Prostate gland (tissue), 2 donors: ENCODE results near the gene CTNNBL1. TPM values are rescaled to one million over a fixed set of nuclear protein-coding genes. Genes with fewer than 3 reads are reported as not detected.

Source experiments
- DNase-seq: peaks from one replicate; pipeline ENCODE4 v3.0.0-alpha.2; 2019; ENCODE audit warnings: low spot score
- H3K27ac ChIP-seq, 2 donors: fragments of 200-600 bp; sonication (generic); 2 replicates each; pipeline ENCODE4 v1.5.1; 2017 to 2019
- H3K27me3 ChIP-seq: fragments of 200-600 bp; sonication (generic); replicated peaks from 2 replicates; pipeline ENCODE4 v1.5.1; 2019; ENCODE audit not compliant: insufficient read depth
- H3K36me3 ChIP-seq, 2 donors: fragments of 200-600 bp; sonication (generic); 1 replicate in 1 of 2; 2 replicates in 1 of 2; pipeline versions ENCODE4 v1.5.1 to v1.8.1; 2017 to 2019
- H3K4me1 ChIP-seq: fragments of 200-600 bp; sonication (generic); replicated peaks from 2 replicates; pipeline ENCODE4 v1.5.1; 2019
- H3K4me3 ChIP-seq, 2 donors: fragments of 200-600 bp; sonication (generic); 2 replicates each; pipeline ENCODE4 v1.5.1; 2017 to 2019
- H3K9me3 ChIP-seq: fragments of 200-600 bp; sonication (generic); 2 replicates; pipeline ENCODE4 v1.5.1; 2017
- POLR2A ChIP-seq: fragments of 450-650 bp; IDR thresholded peaks from one replicate; pipeline ENCODE4 v1.6.1; 2016; ENCODE audit warnings: antibody characterized with exemption, mild to moderate bottlenecking
- POLR2AphosphoS5 ChIP-seq: sonication (generic); formaldehyde crosslinking; IDR thresholded peaks from one replicate; pipeline ENCODE4 v1.6.1; 2017; ENCODE audit warnings: antibody characterized with exemption
- WGBS: methylation state at CpG from one replicate; pipeline ENCODE4 v1.1.5; 2018; 5-methylcytosine and 5-hydroxymethylcytosine counted together
- intact Hi-C: fragments of 100-400 bp; cut with DNase I; formaldehyde crosslinking; loops from one replicate; pipeline ENCODE4 v1.14.2; 2022
- total RNA-seq, 2 donors: library from RNA; depleted of rRNA; stranded (reverse); fragments of >200 nt; gene quantifications; one replicate each; pipeline ENCODE4 v1.1.0, GENCODE V29; 2016
- TF ChIP-seq, protein P1 (sequence below), 4 experiments: fragments of 200-600 bp in 2 of 4; fragments of 450-650 bp in 2 of 4; sonication (generic) in 2 of 4; IDR thresholded peaks; 1 replicate in 3 of 4; 2 replicates in 1 of 4; pipeline ENCODE4 v1.5.1; 2016 to 2019; ENCODE audit warnings: antibody characterized with exemption in 4 of 4, mild to moderate bottlenecking in 2 of 4, moderate library complexity in 2 of 4

The CTNNBL1 gene
- total RNA-seq, 2 donors from 2014 or later, result 29.9 to 61.0 TPM

DNA sequence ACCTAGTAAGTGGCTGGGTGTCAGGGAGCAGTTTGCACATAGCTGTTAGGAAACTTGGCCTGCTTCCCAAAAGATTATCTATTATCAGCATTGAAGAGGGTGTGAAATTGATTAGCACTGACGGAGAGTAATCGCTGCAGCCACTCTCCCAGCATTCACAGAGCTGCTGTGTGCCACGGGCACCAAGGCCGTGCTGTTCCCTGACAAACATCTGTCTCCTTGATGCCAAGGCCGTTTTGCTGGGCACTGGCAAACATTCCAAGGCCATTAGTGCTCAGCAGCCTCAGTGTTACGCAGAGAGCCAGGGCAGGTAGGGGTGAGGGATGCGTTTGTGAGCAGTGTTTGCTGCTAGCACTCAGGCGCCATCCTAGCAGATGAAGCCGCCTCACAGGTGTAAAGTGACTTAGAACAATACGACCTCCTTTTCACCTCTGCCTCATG, 151.4 kb downstream of the CTNNBL1 start:
- TF ChIP-seq, protein P1, sequence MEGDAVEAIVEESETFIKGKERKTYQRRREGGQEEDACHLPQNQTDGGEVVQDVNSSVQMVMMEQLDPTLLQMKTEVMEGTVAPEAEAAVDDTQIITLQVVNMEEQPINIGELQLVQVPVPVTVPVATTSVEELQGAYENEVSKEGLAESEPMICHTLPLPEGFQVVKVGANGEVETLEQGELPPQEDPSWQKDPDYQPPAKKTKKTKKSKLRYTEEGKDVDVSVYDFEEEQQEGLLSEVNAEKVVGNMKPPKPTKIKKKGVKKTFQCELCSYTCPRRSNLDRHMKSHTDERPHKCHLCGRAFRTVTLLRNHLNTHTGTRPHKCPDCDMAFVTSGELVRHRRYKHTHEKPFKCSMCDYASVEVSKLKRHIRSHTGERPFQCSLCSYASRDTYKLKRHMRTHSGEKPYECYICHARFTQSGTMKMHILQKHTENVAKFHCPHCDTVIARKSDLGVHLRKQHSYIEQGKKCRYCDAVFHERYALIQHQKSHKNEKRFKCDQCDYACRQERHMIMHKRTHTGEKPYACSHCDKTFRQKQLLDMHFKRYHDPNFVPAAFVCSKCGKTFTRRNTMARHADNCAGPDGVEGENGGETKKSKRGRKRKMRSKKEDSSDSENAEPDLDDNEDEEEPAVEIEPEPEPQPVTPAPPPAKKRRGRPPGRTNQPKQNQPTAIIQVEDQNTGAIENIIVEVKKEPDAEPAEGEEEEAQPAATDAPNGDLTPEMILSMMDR (IDR thresholded peaks at IDR 0.05), result no peak
- no peak for TF ChIP-seq POLR2AphosphoS5
- no peak for TF ChIP-seq POLR2A
- H3K4me3 ChIP-seq, result no peak overlapping the region
- no peaks in the 10 kb centered on the region for H3K36me3 ChIP-seq
- intact Hi-C loops, result no loop called here
- H3K4me1 ChIP-seq, result peaks cover 4% of the 10 kb centered on the region
- peak overlapping the region in 1 of 2 donors; percentile 31 for H3K27ac ChIP-seq
- DNase-seq, result peak; percentile 23
- 55% methylated on average over 10 of the region's 10 CpGs for WGBS
- no peaks in the 10 kb centered on the region for H3K27me3 ChIP-seq
- no peaks in the 10 kb centered on the region for H3K9me3 ChIP-seq

DNA sequence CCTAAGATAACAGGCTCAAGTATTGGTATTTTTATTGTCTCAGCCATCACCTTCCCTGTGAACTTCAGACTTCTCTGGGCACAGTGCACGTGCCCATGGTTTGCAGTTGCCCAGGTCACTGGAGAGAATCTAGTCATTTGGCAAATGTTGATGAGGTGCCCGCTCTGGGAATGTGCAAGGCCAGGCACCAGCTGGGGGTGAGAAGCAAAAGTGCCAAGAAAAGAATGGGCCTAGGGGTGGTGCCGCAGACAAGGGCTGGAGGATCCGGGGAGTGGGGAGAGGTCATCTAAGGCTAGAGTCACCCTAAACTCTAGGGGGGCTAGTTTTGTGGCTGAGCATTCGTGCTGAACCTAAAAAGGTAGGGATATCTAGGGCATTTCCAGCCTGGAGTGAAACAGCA, 152.0 kb downstream of the CTNNBL1 start:
- intact Hi-C loops, result no loop called here
- Histone ChIP-seq H3K27ac (peak overlapping the region in 1 of 2 donors; percentile 31), H3K36me3 (no peaks in the 10 kb centered on the region), H3K4me1 (peaks cover 4% of the 10 kb centered on the region), H3K27me3 (no peaks in the 10 kb centered on the region), H3K4me3 (no peak overlapping the region), H3K9me3 (no peaks in the 10 kb centered on the region)
- WGBS, result 75% methylated on average over 5 of the region's 5 CpGs
- TF ChIP-seq POLR2AphosphoS5 (no peak), POLR2A (no peak)
- TF ChIP-seq, protein P1 (IDR thresholded peaks at IDR 0.05), result no peak
- no peak for DNase-seq

DNA sequence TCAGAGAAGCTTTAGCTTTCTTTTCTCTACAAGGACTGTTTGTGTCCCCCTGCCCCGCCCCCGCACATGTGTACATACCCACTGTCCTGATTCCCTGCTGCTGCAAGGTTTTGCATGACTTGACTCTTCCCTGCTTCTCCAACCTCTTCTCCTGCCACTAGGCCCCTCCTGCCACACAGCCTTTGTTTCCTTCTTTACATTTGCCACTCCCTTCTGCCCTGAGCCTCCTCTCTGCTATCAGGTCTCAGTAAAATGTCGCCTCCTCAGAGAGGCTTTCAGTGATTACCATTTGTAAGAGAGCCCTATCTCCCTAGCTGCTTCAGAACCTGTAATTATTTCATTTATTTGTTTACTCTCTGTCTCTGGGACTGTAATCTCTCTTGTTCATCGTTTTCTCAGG, 152.7 kb downstream of the CTNNBL1 start:
- H3K4me1 ChIP-seq, result peaks cover 4% of the 10 kb centered on the region
- WGBS, result 65% methylated on average over 4 of the region's 4 CpGs
- H3K9me3 ChIP-seq, result no peaks in the 10 kb centered on the region
- H3K36me3 ChIP-seq, result no peaks in the 10 kb centered on the region
- intact Hi-C loops, result no loop called here
- no peaks in the 10 kb centered on the region for H3K27me3 ChIP-seq
- no peak overlapping the region for H3K4me3 ChIP-seq
- TF ChIP-seq POLR2AphosphoS5 (peak; percentile 5), POLR2A (no peak)
- TF ChIP-seq, protein P1 (IDR thresholded peaks at IDR 0.05), result no peak
- H3K27ac ChIP-seq, result peak overlapping the region in 1 of 2 donors; percentile 31
- peak; percentile 12 for DNase-seq

DNA sequence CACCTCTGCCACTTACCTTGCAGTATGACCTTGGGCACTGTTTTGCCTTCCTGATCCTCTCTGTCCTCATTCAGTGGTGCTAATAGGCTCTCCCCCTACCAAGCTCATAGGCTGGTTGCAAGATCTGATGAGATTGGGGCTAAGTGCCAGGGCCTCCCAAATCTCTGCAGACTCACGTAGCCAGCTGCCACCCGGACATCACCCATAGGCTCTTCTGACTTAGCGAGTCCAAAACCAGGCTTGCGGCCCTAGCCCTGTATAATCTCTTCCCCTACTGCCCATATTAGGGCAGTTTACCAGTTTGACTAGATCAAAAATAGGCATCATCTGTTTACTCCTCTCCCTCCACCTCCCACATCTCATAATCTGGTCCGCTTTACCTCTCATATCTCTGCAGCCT, 154.9 kb downstream of the CTNNBL1 start:
- TF ChIP-seq POLR2AphosphoS5 (no peak), POLR2A (no peak)
- TF ChIP-seq, protein P1 (IDR thresholded peaks at IDR 0.05), result no peak
- H3K27ac ChIP-seq, result no peak overlapping the region
- H3K4me3 ChIP-seq, result no peak overlapping the region
- H3K9me3 ChIP-seq, result no peaks in the 10 kb centered on the region
- H3K27me3 ChIP-seq, result no peaks in the 10 kb centered on the region
- DNase-seq, result no peak
- H3K36me3 ChIP-seq, result no peaks in the 10 kb centered on the region
- intact Hi-C loops, result no loop called here
- peaks cover 4% of the 10 kb centered on the region for H3K4me1 ChIP-seq
- 77% methylated on average over 5 of the region's 5 CpGs for WGBS

DNA sequence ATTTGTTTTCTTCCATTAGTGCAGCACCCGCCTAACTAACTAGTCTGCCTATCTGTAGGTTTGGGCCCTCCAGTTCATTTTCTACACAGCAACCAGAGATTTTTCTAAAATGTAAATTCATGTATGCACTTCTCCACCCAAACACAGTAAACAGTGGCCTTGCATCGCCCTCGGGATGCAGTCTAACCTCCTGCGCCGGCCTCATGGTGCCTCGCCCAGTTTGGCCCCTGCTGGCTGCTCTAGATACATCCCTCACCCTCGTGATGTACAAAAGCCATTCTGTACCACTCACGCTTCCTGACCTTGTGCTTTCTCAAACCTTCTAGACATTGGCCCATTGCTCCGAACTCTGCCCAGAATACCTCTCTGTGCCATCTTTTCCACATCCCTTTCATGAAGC, 155.3 kb downstream of the CTNNBL1 start:
- H3K36me3 ChIP-seq, result no peaks in the 10 kb centered on the region
- no peak overlapping the region for H3K27ac ChIP-seq
- no peaks in the 10 kb centered on the region for H3K27me3 ChIP-seq
- 95% methylated on average over 9 of the region's 9 CpGs for WGBS
- peaks cover 4% of the 10 kb centered on the region for H3K4me1 ChIP-seq
- H3K9me3 ChIP-seq, result no peaks in the 10 kb centered on the region
- no peak for DNase-seq
- intact Hi-C loops, result no loop called here
- TF ChIP-seq POLR2A (no peak), POLR2AphosphoS5 (no peak)
- TF ChIP-seq, protein P1 (IDR thresholded peaks at IDR 0.05), result no peak
- no peak overlapping the region for H3K4me3 ChIP-seq
